Mucosa of rectum (tissue), 2 donors: ENCODE data around the gene NBAS.

Source experiments
- H3K27ac ChIP-seq, 2 donors: one replicate each; pipeline ENCODE4 v1.7.0; 2013; ENCODE audit warnings: inconsistent platforms in 2 of 2, low read depth in 2 of 2, low read length in 2 of 2
- H3K27me3 ChIP-seq, 2 donors: one replicate each; pipeline ENCODE4 v1.7.0; 2013; ENCODE audit warnings: low read length in 2 of 2; ENCODE audit not compliant: control insufficient read depth in 2 of 2, insufficient read depth in 2 of 2
- H3K36me3 ChIP-seq, 2 donors: one replicate each; pipeline ENCODE4 v1.7.0; 2013; ENCODE audit warnings: low read length in 2 of 2; ENCODE audit not compliant: control insufficient read depth in 2 of 2, insufficient read depth in 2 of 2
- H3K4me1 ChIP-seq, 2 donors: one replicate each; pipeline ENCODE4 v1.7.0; 2013; ENCODE audit warnings: low read length in 2 of 2, mild to moderate bottlenecking in 1 of 2; ENCODE audit not compliant: control insufficient read depth in 2 of 2, insufficient read depth in 2 of 2
- H3K4me3 ChIP-seq, 2 donors: one replicate each; pipeline ENCODE4 v1.7.0; 2013; ENCODE audit warnings: low read length in 2 of 2
- H3K9ac ChIP-seq, 2 donors: one replicate each; pipeline ENCODE4 v1.7.0; 2013; ENCODE audit warnings: low read length in 2 of 2, low read depth in 1 of 2, mild to moderate bottlenecking in 1 of 2
- H3K9me3 ChIP-seq, 2 donors: one replicate each; pipeline ENCODE4 v1.7.0; 2013; ENCODE audit warnings: low read length in 2 of 2; ENCODE audit not compliant: control insufficient read depth in 2 of 2
- donor health status: healthy.
- donor health status: Normal muscosa, but diverticular disease.

The NBAS gene

DNA sequence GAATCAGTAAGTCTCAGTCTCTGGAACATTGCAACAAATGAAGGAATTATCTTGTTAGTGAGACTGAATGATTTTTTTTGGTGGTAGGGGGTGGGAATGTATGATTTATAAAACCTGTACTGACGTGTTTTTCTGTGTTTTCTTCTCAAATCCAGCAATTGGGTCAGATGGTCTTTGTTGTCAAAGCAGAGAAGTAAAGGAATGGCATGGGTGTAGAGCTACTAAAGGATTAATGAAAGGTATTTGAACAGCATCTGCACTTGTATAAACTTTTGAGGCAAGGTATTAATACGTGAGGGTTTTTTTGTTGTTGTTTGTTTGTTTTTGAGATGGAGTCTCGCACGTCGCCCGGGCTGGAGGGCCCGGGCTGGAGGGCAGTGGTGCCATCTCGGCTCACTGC is 41.3 kb upstream of the NBAS start:
- H3K9me3 ChIP-seq, result no peaks in the 10 kb centered on the region
- no peak overlapping the region for H3K9ac ChIP-seq
- no peaks in the 10 kb centered on the region for H3K27me3 ChIP-seq
- peaks cover 74 to 88% of the 10 kb centered on the region in 2 donors for H3K36me3 ChIP-seq
- no peak overlapping the region for H3K4me3 ChIP-seq
- no peak overlapping the region for H3K27ac ChIP-seq
- H3K4me1 ChIP-seq, result no peaks in the 10 kb centered on the region

DNA sequence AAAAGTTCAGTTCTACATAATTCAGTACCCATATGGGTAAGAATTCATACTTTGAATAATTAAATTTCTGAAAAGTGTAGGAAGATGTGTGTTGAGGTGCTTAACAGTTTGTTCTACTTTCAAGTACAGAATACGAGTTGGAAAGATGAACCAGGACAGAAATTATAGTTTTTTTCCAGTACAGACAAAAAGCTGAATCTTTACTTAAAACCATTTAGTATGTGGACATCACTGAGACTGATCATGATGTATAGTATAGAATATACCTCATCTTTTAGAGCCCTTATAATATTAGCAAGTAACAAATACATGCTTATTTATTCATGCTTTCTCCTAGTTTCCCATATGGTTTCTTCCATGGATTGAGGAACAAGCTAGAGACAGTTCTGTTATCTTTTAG is 40.5 kb upstream of the NBAS start:
- H3K27me3 ChIP-seq, result no peaks in the 10 kb centered on the region
- H3K27ac ChIP-seq, result no peak overlapping the region
- no peak overlapping the region for H3K9ac ChIP-seq
- no peaks in the 10 kb centered on the region for H3K4me1 ChIP-seq
- peaks cover 73 to 87% of the 10 kb centered on the region in 2 donors for H3K36me3 ChIP-seq
- no peak overlapping the region for H3K4me3 ChIP-seq
- no peaks in the 10 kb centered on the region for H3K9me3 ChIP-seq

DNA sequence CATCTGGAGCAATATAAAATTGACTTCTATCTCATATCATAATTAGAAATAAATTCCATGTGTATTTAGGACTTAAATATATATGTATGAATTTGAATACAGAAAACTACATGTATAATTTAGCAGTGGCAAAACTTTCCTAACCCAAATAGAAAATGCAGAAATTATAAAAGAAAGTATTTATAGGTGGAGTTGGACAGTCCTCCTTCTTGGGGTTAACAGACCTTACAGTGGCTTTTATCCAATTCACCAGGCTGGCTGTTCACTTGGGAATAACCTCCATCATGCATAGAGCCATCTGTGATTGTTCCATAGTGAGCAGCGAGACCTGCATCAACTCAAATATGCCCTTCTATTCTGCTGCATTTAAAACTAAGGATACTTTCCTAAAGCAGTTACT is 38.9 kb upstream of the NBAS start:
- Histone ChIP-seq H3K36me3 (peaks cover 70 to 86% of the 10 kb centered on the region in 2 donors), H3K9me3 (no peaks in the 10 kb centered on the region), H3K27ac (no peak overlapping the region), H3K4me3 (no peak overlapping the region), H3K4me1 (no peaks in the 10 kb centered on the region), H3K9ac (no peak overlapping the region), H3K27me3 (no peaks in the 10 kb centered on the region)

DNA sequence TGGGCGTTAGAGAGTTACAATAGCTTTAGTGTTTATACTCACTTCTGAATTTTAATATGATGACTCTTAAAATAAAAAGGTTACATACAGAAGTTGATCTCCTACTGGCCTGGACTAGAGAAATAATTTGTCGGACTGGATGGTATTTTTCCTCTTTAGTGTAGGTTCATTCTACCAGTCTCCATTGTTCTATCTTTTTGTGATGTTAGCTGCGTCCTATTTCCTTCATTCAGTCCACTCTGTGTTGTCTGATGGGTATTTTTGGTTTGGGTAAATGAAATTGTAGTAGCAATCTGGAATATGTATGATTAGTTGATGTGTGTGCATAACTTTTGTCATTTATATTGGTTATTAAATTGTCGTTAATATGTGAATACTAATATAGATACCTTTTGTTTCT is 35.8 kb upstream of the NBAS start:
- no peak overlapping the region for H3K4me3 ChIP-seq
- H3K9me3 ChIP-seq, result no peaks in the 10 kb centered on the region
- peaks cover 2 to 8% of the 10 kb centered on the region in 2 donors for H3K4me1 ChIP-seq
- H3K9ac ChIP-seq, result no peak overlapping the region
- peaks cover 49 to 56% of the 10 kb centered on the region in 2 donors for H3K36me3 ChIP-seq
- no peak overlapping the region for H3K27ac ChIP-seq
- no peaks in the 10 kb centered on the region for H3K27me3 ChIP-seq

GRCh38 chr2:15596350-15596749 is 35.2 kb upstream of the NBAS start:
- Histone ChIP-seq H3K36me3 (peaks cover 44 to 50% of the 10 kb centered on the region in 2 donors), H3K4me3 (no peak overlapping the region), H3K9ac (no peak overlapping the region), H3K9me3 (no peaks in the 10 kb centered on the region), H3K4me1 (peaks cover 2 to 10% of the 10 kb centered on the region in 2 donors), H3K27ac (no peak overlapping the region), H3K27me3 (no peaks in the 10 kb centered on the region)

GRCh38 chr2:15595936-15596335 is 34.8 kb upstream of the NBAS start:
- Histone ChIP-seq H3K27ac (no peak overlapping the region), H3K9me3 (no peaks in the 10 kb centered on the region), H3K4me3 (no peak overlapping the region), H3K36me3 (peaks cover 40 to 46% of the 10 kb centered on the region in 2 donors), H3K9ac (no peak overlapping the region), H3K4me1 (peaks cover 2 to 14% of the 10 kb centered on the region in 2 donors), H3K27me3 (no peaks in the 10 kb centered on the region)

DNA sequence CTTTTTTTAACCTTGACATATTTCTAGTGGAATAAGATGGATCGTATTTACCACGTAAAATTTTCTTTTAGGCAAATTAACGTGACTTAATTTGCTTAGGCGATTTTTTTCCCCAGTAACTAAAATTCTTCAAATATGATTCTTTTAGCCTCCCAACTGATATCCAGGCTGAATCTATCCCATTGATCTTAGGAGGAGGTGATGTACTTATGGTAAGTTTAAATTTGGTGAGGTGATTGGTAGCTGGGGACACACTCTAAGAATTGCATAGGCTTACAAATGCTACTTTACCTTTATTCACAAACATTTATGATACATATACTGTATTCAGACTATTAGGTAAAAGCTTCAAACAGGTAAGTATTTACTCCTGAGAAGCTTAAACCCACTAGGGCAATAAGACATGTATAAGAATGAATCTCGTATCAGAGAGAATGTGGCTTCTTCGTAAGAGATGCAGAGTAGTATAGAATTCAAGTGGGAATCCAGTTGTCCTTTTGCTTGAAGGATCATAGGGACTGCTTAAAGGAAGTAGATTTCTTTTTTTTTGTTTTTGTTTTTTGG is 34.3 kb upstream of the NBAS start:
- Histone ChIP-seq H3K36me3 (peaks cover 36 to 42% of the 10 kb centered on the region in 2 donors), H3K27me3 (no peaks in the 10 kb centered on the region), H3K9ac (no peak overlapping the region), H3K27ac (no peak overlapping the region), H3K9me3 (no peaks in the 10 kb centered on the region), H3K4me3 (no peak overlapping the region), H3K4me1 (peaks cover 2 to 15% of the 10 kb centered on the region in 2 donors)

- Histone ChIP-seq H3K27ac (no peak overlapping the region), H3K9me3 (no peaks in the 10 kb centered on the region), H3K27me3 (no peaks in the 10 kb centered on the region), H3K36me3 (peaks cover 31 to 34% of the 10 kb centered on the region in 2 donors), H3K4me3 (no peak overlapping the region), H3K9ac (no peak overlapping the region), H3K4me1 (peaks cover 2 to 15% of the 10 kb centered on the region in 2 donors)
Measured at GRCh38 chr2:15594291-15595256, 33.4 kb upstream of the NBAS start.

DNA sequence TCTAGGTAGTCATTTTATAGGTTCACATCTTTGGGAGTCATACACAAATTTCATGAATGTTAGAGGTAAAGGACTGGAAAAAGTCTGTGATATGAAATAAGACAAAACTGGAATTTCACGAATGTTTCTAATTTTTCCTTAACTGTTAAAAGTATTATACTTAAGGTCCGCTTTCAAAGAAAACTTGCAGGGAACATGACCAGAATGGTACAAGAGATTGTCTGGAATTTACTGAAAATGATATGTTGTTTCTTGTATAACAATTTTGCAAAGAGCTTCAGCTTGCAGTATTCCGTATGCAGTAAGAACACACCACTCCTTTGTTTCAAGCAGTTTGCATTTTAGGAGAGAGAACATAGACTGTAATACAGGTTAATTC is 32.2 kb upstream of the NBAS start:
- Histone ChIP-seq H3K4me1 (peaks cover 2 to 15% of the 10 kb centered on the region in 2 donors), H3K4me3 (peak overlapping the region in 1 of 2 donors; percentile 86), H3K9ac (peak overlapping the region in 1 of 2 donors; percentile 10), H3K9me3 (no peaks in the 10 kb centered on the region), H3K27ac (no peak overlapping the region), H3K36me3 (peaks cover 24 to 29% of the 10 kb centered on the region in 2 donors), H3K27me3 (no peaks in the 10 kb centered on the region)

- Histone ChIP-seq H3K4me1 (peaks cover 2 to 15% of the 10 kb centered on the region in 2 donors), H3K4me3 (peak within 1 kb of the TSS; percentile 73 to 86), H3K9ac (peak within 1 kb of the TSS; percentile 65 to 86), H3K36me3 (peaks cover 15 to 16% of the 10 kb centered on the region in 2 donors), H3K27ac (peak within 1 kb of the TSS; percentile 87 to 88), H3K27me3 (no peaks in the 10 kb centered on the region), H3K9me3 (no peaks in the 10 kb centered on the region)
Measured at GRCh38 chr2:15591692-15592463, 30.7 kb upstream of the NBAS start, which contains the start of gene DDX1. Gene DDX1, plus strand, starts transcription at chr2:15591868. Its CDS starts 66 bp downstream, at chr2:15591934.
